B cell (primary cell): ENCODE results near the gene COG2. TPM values are rescaled to one million over a fixed set of nuclear protein-coding genes. Genes with fewer than 3 reads are reported as not detected.

Experiments
- ATAC-seq: fragments of 200-7000 bp; cut with Tn5 transposase; one replicate; pipeline ENCODE4 v1.10.0; 2021; ENCODE audit warnings: low read depth, mild to moderate bottlenecking, moderate number of reproducible peaks, moderate library complexity
- CTCF ChIA-PET: fragments of 350-600 bp; sonication (Branson Sonifier 250); formaldehyde crosslinking; loops from one replicate; lab custom pipeline; 2021; ENCODE audit warnings: antibody characterized with exemption, inconsistent platforms; lab: Charles Lee
- POLR2A ChIA-PET: fragments of 350-600 bp; sonication (Branson Sonifier 250); formaldehyde crosslinking; loops from one replicate; lab custom pipeline; 2021; ENCODE audit warnings: antibody characterized with exemption; lab: Charles Lee
- DNase-seq: peaks from one replicate; pipeline ENCODE4 v3.0.0; 2013
- H2AFZ ChIP-seq: 2 replicates; pipeline ENCODE4 v1.6.1; 2012; ENCODE audit warnings: mild to moderate bottlenecking, low read depth, low read length; ENCODE audit not compliant: insufficient read depth, poor library complexity, severe bottlenecking
- H3K27ac ChIP-seq, 2 donors: 1 replicate in 1 of 2; 2 replicates in 1 of 2; pipeline ENCODE4 v1.5.1; 2012 to 2013; ENCODE audit warnings: low read length in 2 of 2, mild to moderate bottlenecking in 2 of 2, moderate library complexity in 1 of 2
- H3K27me3 ChIP-seq, 4 experiments: fragments of 200-600 bp in 1 of 4; sonication (generic) in 1 of 4; replicated peaks in 1 of 4; 1 replicate in 2 of 4; 2 replicates in 2 of 4; pipeline versions ENCODE4 v1.6.1 to v1.7.0; 2013 to 2016; ENCODE audit warnings: low read length in 3 of 4, mild to moderate bottlenecking in 2 of 4, mixed read lengths in 1 of 4, moderate library complexity in 1 of 4; ENCODE audit not compliant: insufficient read depth in 4 of 4, control insufficient read depth in 3 of 4; ENCODE audit errors: control extremely low read depth in 1 of 4
- H3K36me3 ChIP-seq, 2 experiments: replicated peaks in 1 of 2; 1 replicate in 1 of 2; 2 replicates in 1 of 2; pipeline versions ENCODE4 v1.6.1 to v1.7.1; 2013; ENCODE audit warnings: low read length in 1 of 2; ENCODE audit not compliant: insufficient read depth in 2 of 2, control insufficient read depth in 1 of 2; ENCODE audit errors: control extremely low read depth in 1 of 2, extremely low read depth in 1 of 2
- H3K4me1 ChIP-seq, 2 donors: fragments of 200-600 bp in 1 of 2; sonication (generic) in 1 of 2; 1 replicate in 1 of 2; 2 replicates in 1 of 2; pipeline versions ENCODE4 v1.5.1 to v1.6.1; 2013 to 2017; ENCODE audit warnings: low read length in 2 of 2; ENCODE audit not compliant: control insufficient read depth in 2 of 2, insufficient read depth in 2 of 2
- H3K4me2 ChIP-seq: replicated peaks from 2 replicates; pipeline ENCODE3; 2012; ENCODE audit warnings: mild to moderate bottlenecking, low read depth, low read length; ENCODE audit not compliant: poor library complexity, severe bottlenecking
- H3K4me3 ChIP-seq, 5 experiments: fragments of 200-600 bp in 1 of 5; sonication (generic) in 1 of 5; 1 replicate in 3 of 5; 2 replicates in 2 of 5; pipeline versions ENCODE4 v1.5.1 to v1.7.0; 2011 to 2016; ENCODE audit warnings: low read length in 4 of 5, mild to moderate bottlenecking in 4 of 5, low read depth in 2 of 5, control low read depth in 1 of 5, moderate library complexity in 1 of 5; ENCODE audit not compliant: insufficient read depth in 1 of 5; ENCODE audit errors: control extremely low read depth in 1 of 5, extremely low read depth in 1 of 5
- H3K79me2 ChIP-seq: fragments of 200-600 bp; sonication (generic); one replicate; pipeline ENCODE4 v1.6.0; 2016; ENCODE audit warnings: low read length; ENCODE audit not compliant: control insufficient read depth, insufficient read depth
- H3K9ac ChIP-seq: fragments of 200-600 bp; sonication (generic); 2 replicates; pipeline ENCODE4 v1.6.1; 2017; ENCODE audit warnings: mild to moderate bottlenecking, low read length, moderate library complexity
- H3K9me3 ChIP-seq, 3 donors: one replicate each; pipeline versions ENCODE4 v1.6.1 to v1.7.1; 2013; ENCODE audit warnings: low read length in 2 of 3; ENCODE audit not compliant: control insufficient read depth in 2 of 3, insufficient read depth in 1 of 3; ENCODE audit errors: control extremely low read depth in 1 of 3
- H4K20me1 ChIP-seq: 2 replicates; pipeline ENCODE4 v1.6.0; 2012; ENCODE audit warnings: mild to moderate bottlenecking, low read length; ENCODE audit not compliant: insufficient read depth, control insufficient read depth, poor library complexity, severe bottlenecking
- H3K27ac Mint-ChIP-seq: one replicate; pipeline ENCODE4 v1.8.0; 2021; ENCODE audit warnings: mixed read lengths
- H3K27me3 Mint-ChIP-seq: one replicate; pipeline ENCODE4 v1.8.0; 2021; ENCODE audit warnings: mixed read lengths
- H3K4me1 Mint-ChIP-seq: one replicate; pipeline ENCODE4 v1.8.0; 2021; ENCODE audit warnings: mixed read lengths
- H3K4me3 Mint-ChIP-seq: one replicate; pipeline ENCODE4 v1.8.0; 2021; ENCODE audit warnings: mixed read lengths
- H3K9me3 Mint-ChIP-seq: one replicate; pipeline ENCODE4 v1.8.0; 2022; ENCODE audit warnings: mixed read lengths; ENCODE audit not compliant: insufficient read depth
- EZH2 ChIP-seq: IDR thresholded peaks from 2 replicates; pipeline ENCODE4 v1.6.1; 2012; ENCODE audit warnings: borderline replicate concordance, low read depth, mild to moderate bottlenecking, moderate library complexity, low read length; ENCODE audit not compliant: insufficient read depth, poor library complexity, severe bottlenecking
- WGBS: methylation state at CpG from one replicate; pipeline ENCODE4 v1.1.5; 2013; ENCODE audit warnings: missing lambda C conversion rate; ENCODE audit not compliant: insufficient coverage; 5-methylcytosine and 5-hydroxymethylcytosine counted together
- intact Hi-C: fragments of 100-400 bp; cut with micrococcal nuclease; formaldehyde crosslinking; loops from one replicate; pipeline ENCODE4 v1.10.0; 2022
- polyA plus RNA-seq: library from polyadenylated mRNA; depleted of rRNA; stranded (reverse); fragments of >200 nt; gene quantifications from 2 replicates; pipeline ENCODE4 v1.2.3, GENCODE V29; 2012
- total RNA-seq, 2 donors: library from RNA; stranded (reverse); fragments of 120-200 nt in 1 of 2; gene quantifications; 1 replicate in 1 of 2; 2 replicates in 1 of 2; pipeline versions ENCODE4 v1.2.3 to v1.2.4, GENCODE V29; 2013 to 2022
- TF ChIP-seq, protein P1 (sequence below): fragments of 200-600 bp; IDR thresholded peaks from one replicate; pipeline ENCODE4 v1.8.0; 2022; ENCODE audit warnings: antibody characterized with exemption, mild to moderate bottlenecking

The COG2 gene
- total and polyA plus RNA-seq, 2 donors (not counting 1 experiment from before 2014, with no cell fraction given): 17.0 to 42.5 TPM

DNA sequence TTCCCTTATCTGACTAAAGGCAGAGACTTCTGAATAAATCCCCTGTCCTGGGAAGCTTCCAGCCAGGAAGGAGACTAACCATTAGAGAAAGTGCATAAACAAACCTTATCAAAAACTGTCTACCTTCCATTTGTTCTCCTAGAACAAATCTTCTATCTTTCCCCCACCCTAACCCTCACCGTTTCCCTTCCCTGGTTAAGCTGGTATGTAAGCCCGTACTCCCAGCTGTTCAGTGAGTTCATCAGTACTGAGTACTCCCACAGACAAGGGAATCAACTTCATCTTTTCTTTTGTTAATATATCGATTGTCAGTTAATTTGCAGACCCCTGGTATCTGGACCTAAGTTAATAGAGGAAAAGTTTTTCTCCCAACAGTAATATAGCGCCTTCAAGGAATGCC lies 20.1 kb upstream of the COG2 start:
- peaks cover 40% of the 10 kb centered on the region for H3K27me3 Mint-ChIP-seq
- 67% methylated on average over 1 of the region's 4 CpGs for WGBS
- ATAC-seq: no peak

DNA sequence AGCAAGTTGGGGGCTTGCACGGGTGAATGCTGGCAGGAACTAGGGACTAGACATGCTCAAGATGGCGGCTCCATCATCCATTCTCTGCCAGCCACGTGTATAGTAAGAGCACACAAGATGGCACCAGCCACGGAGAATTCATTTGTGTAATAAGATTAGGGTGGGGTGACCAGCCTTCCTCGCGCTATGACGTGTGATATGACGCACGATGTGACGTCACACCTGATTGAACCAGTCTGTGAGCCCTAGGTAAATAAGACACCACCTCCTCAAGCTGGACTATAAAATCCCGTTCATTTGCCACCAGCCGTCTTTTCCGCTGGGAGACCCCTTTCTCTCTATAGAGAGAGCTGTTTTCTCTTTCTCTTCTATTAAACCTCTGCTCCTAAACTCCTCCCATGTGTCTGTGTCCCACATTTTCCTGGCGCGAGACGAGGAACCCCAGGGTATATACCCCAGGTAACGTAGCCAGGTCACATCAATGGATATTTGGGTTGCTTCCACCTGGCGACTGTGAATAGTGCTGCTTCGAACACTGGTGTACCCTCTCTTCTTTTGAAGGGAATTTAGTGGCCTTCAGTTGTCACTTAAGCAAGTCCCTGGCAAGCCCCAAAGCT lies 18.1 kb upstream of the COG2 start:
- POLR2A ChIA-PET: no interaction called here
- Histone ChIP-seq H3K36me3 (no peaks in the 10 kb centered on the region), H3K27me3 (peaks cover 0 to 9% (median 3%) of the 10 kb centered on the region in 4 experiments), H3K9me3 (no peaks in the 10 kb centered on the region), H3K9ac (no peak overlapping the region), H3K4me3 (no peak overlapping the region), H2AFZ (no peak overlapping the region), H3K4me1 (no peaks in the 10 kb centered on the region), H3K27ac (no peak overlapping the region), H3K79me2 (no peaks in the 10 kb centered on the region), H3K4me2 (no peak overlapping the region), H4K20me1 (no peaks in the 10 kb centered on the region)
- H3K9me3 Mint-ChIP-seq: no peaks in the 10 kb centered on the region
- ATAC-seq (no peak), DNase-seq (no peak)
- CTCF ChIA-PET: no interaction called here
- intact Hi-C loops: no loop called here
- no peak overlapping the region for H3K27ac Mint-ChIP-seq
- TF ChIP-seq, protein P1, sequence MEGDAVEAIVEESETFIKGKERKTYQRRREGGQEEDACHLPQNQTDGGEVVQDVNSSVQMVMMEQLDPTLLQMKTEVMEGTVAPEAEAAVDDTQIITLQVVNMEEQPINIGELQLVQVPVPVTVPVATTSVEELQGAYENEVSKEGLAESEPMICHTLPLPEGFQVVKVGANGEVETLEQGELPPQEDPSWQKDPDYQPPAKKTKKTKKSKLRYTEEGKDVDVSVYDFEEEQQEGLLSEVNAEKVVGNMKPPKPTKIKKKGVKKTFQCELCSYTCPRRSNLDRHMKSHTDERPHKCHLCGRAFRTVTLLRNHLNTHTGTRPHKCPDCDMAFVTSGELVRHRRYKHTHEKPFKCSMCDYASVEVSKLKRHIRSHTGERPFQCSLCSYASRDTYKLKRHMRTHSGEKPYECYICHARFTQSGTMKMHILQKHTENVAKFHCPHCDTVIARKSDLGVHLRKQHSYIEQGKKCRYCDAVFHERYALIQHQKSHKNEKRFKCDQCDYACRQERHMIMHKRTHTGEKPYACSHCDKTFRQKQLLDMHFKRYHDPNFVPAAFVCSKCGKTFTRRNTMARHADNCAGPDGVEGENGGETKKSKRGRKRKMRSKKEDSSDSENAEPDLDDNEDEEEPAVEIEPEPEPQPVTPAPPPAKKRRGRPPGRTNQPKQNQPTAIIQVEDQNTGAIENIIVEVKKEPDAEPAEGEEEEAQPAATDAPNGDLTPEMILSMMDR: no peak
- TF ChIP-seq EZH2: no peak
- no peak overlapping the region for H3K4me3 Mint-ChIP-seq
- H3K27me3 Mint-ChIP-seq: peaks cover 33% of the 10 kb centered on the region
- 94% methylated on average over 14 of the region's 19 CpGs for WGBS
- H3K4me1 Mint-ChIP-seq: no peaks in the 10 kb centered on the region

More for the DNA sequence above, 20.1 kb upstream of the COG2 start:
- H3K27me3 ChIP-seq: peaks cover 0 to 24% (median 5%) of the 10 kb centered on the region in 4 experiments
- no peak overlapping the region for H2AFZ ChIP-seq
- H3K9me3 ChIP-seq: no peaks in the 10 kb centered on the region
- intact Hi-C loops: no loop called here
- Mint-ChIP-seq H3K27ac (no peak overlapping the region), H3K4me1 (no peaks in the 10 kb centered on the region), H3K9me3 (no peaks in the 10 kb centered on the region), H3K4me3 (no peak overlapping the region)
- ChIA-PET POLR2A (no interaction called here), CTCF (no interaction called here)
- H3K4me1 ChIP-seq: no peaks in the 10 kb centered on the region
- no peaks in the 10 kb centered on the region for H4K20me1 ChIP-seq
- no peak for DNase-seq
- H3K4me3 ChIP-seq: no peak overlapping the region
- TF ChIP-seq EZH2: no peak
- TF ChIP-seq, protein P1: no peak
- no peak overlapping the region for H3K9ac ChIP-seq
- no peak overlapping the region for H3K27ac ChIP-seq
- H3K4me2 ChIP-seq: no peak overlapping the region
- no peaks in the 10 kb centered on the region for H3K79me2 ChIP-seq
- no peaks in the 10 kb centered on the region for H3K36me3 ChIP-seq
